Subcutaneous adipose tissue (tissue), 4 donors: Measurements from ENCODE around the gene DLGAP1. TPM values are rescaled to one million over a fixed set of nuclear protein-coding genes. Genes with fewer than 3 reads are reported as not detected.

Experiments used
- CTCF ChIP-seq: fragments of 450-650 bp; IDR thresholded peaks from one replicate; pipeline ENCODE4 v1.5.1; 2016; ENCODE audit warnings: low read depth, mild to moderate bottlenecking, control low read depth, antibody characterized with exemption, moderate library complexity
- total RNA-seq, 4 donors: library from RNA; depleted of rRNA; stranded (reverse); fragments of >200 nt; gene quantifications; one replicate each; pipeline ENCODE4 v1.1.0, GENCODE V29; 2016

Gene DLGAP1
- total RNA-seq, 4 donors from 2014 or later = 0.44 to 3.3 (median 0.99) TPM

GRCh38 chr18:3526421-3527354 is 928.4 kb downstream of the DLGAP1 start:
- no peak for TF ChIP-seq CTCF

GRCh38 chr18:3525870-3526420 is 929.2 kb downstream of the DLGAP1 start:
- TF ChIP-seq CTCF = no peak

- TF ChIP-seq CTCF = no peak
These were observed 930.4 kb downstream of the DLGAP1 start for GRCh38 chr18:3524706-3525105.

GRCh38 chr18:3520230-3521085 is 934.6 kb downstream of the DLGAP1 start:
- TF ChIP-seq CTCF = no peak

- no peak for TF ChIP-seq CTCF
These were observed 940.5 kb downstream of the DLGAP1 start for GRCh38 chr18:3514312-3515216.

- no peak for TF ChIP-seq CTCF
These were observed 941.6 kb downstream of the DLGAP1 start for GRCh38 chr18:3513481-3513880.
